HG03280 (cell line): ENCODE measurements around the gene WNT3A.

Source experiments
- ATAC-seq: cut with Tn5 transposase; IDR thresholded peaks from one replicate; pipeline ENCODE4 v1.9.1; 2021; ENCODE audit warnings: mild to moderate bottlenecking, moderate library complexity; ENCODE audit not compliant: unreplicated experiment

Gene WNT3A

GRCh38 chr1:228082918-228083870, 76.4 kb downstream of the WNT3A start:
- ATAC-seq = peak; percentile 29

DNA sequence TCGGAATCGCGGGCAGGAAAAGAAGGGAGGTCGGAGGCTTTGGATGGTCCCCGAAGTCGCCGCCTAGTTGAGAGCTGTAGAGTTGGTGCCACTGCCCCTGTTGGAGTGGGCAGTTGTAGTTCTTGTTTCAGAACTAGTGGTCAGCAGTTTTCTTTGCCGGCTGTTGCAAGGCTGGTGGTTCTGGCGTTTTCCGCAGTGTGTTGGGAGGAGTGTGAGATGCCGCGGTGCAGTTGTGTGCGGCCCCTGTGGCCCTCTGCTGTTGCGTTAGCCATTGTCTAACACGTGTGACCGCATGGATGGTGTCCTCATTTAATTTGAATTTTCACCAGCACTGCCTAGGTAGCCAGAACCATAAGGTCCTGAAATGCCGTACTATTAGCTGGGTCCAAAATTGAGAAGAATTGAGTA, 77.1 kb downstream of the WNT3A start:
- ATAC-seq = no peak

DNA sequence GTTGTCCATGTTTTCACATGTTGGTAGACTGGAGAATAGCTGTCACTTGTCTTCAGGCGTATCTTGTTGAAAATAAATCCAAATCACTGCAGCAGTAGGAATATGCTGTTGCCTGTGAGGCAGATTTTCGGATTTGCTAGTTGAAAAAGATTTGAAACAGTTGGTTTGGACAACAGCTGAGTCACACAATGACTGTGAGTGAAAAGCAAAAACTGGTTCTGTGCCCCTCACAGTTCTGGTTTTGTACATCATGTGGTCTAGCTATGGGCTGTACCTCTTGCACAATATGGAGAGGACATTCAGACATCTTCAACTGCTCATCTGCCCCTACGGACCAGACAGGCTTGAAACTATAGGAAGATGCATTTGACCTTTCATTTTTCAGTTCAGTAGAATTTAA, 77.5 kb downstream of the WNT3A start:
- ATAC-seq = no peak

DNA sequence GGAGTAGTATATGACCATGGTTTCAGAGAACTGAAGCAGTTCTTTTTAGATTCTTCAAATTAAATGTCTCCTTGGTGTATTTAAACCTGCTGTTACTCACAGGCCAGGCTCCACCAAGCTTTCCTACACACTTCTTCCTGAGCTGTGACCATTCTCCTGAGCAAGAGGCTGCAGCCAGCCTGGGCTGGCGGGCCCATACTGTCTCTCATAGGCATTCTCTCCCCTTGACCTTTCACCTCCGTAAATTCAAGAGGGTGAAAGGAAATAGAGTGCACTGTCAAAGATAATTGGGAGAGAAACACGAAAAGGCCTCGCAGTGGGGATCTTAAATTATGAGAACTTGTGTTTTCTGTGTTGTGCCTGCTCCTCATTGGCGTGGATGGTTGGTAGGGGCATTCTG, 78.0 kb downstream of the WNT3A start:
- ATAC-seq = no peak

GRCh38 chr1:228085287-228085951, 78.6 kb downstream of the WNT3A start:
- ATAC-seq = no peak

- no peak for ATAC-seq
Measured at GRCh38 chr1:228087771-228088251, 81.0 kb downstream of the WNT3A start.

DNA sequence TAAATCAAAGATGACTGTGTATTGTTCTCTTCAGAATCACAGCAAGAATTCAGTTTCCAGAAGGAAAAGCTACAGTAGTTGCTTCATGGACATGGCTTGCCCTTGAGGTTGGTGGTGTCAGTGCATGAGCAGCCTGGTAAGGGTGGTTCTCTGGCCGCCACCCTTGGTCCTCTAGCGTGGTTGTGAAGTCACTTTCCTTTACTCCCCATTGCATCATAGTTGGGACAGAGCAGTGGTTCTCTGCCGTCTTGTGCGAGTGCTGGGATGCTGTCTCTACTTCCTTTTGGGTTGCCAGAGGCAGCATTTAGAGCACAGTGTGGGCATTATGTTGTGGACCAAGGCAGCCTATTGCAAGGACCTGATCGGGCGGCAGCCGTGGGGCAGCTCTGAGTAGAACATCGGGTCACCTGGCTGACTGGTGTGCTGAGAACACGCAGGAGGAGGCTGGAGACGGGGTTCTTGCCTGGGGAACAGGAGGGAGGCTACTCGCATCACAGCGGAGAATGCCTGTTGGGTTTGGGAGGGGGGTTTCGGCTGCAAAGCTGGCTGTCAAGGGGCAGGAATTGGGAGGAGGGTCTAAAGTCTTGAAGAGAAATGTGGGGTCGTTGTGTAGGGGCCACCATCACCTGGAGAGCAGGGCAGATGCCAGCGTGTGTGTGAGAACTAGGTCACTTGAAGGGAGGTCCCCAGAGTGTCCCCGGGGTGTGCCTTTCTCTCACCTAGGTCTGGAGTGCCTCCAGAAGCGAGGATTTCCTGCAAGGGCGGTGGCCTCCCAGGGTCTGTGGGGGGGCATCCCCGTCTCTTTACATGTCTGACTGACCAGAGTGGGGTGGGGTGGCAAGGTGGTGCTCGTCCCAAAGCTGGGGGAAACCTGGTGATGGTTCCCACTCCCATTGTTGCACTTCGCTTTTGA, 82.0 kb downstream of the WNT3A start:
- no peak for ATAC-seq

GRCh38 chr1:228089519-228090380, 83.0 kb downstream of the WNT3A start:
- no peak for ATAC-seq

GRCh38 chr1:228090613-228091081, 83.8 kb downstream of the WNT3A start:
- ATAC-seq = no peak

- ATAC-seq = no peak
Measured at GRCh38 chr1:228091084-228091483, 84.3 kb downstream of the WNT3A start.

DNA sequence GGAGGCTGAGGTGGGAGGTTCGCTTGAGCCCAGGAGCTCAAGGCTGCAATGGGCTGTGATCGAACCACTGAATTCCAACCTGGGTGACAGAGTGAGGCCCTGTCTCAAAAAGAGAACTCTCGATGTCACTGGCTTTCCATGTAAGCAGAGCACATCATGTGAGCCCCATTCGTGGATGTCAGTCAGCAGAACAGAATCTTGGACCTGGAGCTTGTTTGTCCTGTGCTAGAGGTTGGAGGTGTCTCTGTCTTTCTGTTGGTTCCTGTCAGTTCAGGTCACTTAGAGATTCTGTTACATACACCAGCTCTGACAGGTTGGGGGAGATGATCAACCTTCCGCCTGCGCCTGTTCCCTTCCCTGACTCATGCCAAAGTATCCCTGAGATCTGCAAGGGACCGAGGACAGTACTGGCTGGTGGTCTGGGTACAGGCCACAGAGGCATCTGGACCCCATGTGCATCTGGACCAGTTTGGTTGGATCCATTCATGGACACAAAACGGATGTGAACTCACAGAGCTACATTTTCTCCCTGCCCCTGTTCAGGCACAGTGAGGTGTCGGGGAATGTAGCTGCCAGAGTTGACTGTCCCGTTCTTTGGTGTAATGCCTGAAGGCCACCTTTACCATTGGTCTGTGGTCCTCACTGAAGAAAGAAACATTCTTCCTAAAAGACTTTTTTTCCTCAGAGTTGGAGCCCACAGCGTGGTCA, 85.7 kb downstream of the WNT3A start:
- ATAC-seq = no peak

GRCh38 chr1:228093050-228093906, 86.5 kb downstream of the WNT3A start:
- ATAC-seq = no peak

DNA sequence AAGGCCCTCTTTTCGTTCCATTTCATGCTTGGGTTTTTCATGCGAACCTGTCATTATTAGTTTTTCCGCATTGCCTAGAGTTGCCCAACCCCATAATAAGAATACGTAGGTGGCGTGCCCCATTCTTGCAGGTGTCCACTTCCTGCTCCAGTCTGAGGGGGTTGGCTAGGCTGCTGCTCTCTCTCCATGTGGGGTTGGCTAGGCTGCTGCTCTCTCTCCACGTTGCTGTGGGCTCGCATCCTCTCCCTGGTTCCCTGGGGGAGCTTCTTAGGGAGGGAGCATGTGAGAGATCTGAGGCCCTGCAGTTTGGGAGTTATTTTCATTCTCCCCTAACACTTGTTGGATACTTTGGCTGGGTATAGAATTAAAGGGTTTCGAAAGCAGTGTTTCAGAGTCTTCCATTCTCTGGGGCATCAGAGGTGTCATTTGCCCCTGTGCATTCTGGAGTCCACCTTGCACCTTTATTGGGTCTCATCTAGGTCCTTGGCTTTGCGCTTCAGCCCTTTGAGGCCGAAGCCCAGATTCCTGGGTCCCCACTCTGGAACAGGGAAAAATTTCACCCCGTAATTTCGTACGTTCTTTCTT, 87.7 kb downstream of the WNT3A start:
- no peak for ATAC-seq

- ATAC-seq = no peak
Measured at GRCh38 chr1:228095161-228095560, 88.4 kb downstream of the WNT3A start.

DNA sequence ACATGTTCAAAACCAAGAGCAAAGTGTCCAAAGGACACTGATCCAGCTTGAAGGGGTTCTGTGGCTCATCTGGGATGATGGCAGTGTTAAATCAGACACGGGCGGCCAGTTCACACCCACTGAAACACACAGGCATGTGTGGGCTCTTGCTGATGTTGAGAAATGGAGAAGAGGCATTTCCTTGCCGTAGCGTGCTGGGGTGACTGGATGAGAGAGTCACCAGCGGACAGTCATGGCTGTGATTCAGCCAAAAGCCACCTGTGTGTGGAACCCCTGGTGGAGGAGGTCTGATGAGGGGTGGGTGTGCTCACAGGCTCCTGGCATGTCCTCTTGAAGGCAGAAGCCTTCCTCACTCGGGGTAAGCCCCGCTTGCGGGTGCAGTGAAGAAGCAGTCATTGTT, 89.1 kb downstream of the WNT3A start:
- ATAC-seq = no peak

GRCh38 chr1:228096416-228097332, 89.9 kb downstream of the WNT3A start:
- no peak for ATAC-seq
